Measurements from ENCODE around the gene BTN3A1. TPM values are rescaled to one million over a fixed set of nuclear protein-coding genes. Genes with fewer than 3 reads are reported as not detected.

BTN3A1 gene
- total and polyA plus RNA-seq, 2 of the 13 experiments (the other 11 are each of a cell fraction or from before 2014, with no cell fraction given), result 13.3 to 14.0 TPM

DNA sequence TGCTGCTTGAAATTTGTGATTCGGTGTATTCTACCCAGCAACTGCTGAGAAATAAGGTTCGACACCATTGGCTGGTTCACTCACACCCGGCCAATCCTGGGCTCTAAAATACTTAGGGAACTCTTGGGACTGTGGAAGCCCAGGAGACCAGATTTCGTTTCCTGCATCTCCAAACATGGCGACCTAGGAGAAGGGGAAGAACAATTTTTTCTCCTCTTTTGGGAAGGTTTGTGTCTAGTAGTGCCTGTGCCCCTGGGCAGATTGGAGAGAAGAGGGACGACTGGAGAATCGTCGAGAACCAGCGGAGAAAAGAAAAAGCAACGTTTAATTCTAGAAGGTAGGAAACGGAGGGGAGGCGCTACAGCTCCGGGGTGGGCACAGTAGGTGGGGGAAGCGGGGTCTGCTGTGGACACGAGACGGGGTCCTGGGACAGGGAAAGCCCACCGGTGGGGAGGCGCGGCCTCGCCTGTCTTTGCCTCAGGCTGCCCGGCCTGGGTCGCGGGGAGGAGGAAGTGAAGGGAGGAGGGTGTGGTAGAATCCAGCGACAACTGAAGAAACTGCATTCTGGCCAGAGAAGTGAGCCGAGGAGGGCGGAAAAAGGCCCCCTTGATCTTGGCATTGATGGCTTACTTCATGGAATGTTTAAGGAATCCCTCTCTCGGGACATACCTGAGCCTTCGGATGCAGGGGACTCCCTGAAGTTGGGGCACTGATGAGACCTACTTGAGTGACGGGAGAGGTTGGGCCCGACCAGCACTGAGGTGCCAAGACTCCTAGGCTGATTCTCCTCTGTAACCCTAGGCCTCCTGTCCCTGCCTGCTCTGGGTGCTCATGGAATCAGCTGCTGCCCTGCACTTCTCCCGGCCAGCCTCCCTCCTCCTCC lies 56.0 kb downstream of the BTN3A1 start, which contains the start of gene BTN2A1 (continued):
- TF ChIP-seq PLSCR1 (CRISPR knock-in tag; IDR thresholded peaks at IDR 0.05; ENCODE audit: borderline replicate concordance) (no peak), NR3C1 (CRISPR knock-in tag; IDR thresholded peaks at IDR 0.05) (no peak), SNAPC4 (CRISPR knock-in tag; IDR thresholded peaks at IDR 0.05) (no peak), TAF15 (IDR thresholded peaks at IDR 0.05; ENCODE audit: low read depth, low read length, poor library complexity, severe bottlenecking) (no peak), BRD4 (CRISPR knock-in tag; IDR thresholded peaks at IDR 0.05) (no peak), ZNF589 (CRISPR knock-in tag; conservative IDR thresholded peaks at IDR 0.05) (no peak), RELA (CRISPR knock-in tag; IDR thresholded peaks at IDR 0.05) (no peak), ZFP91 (CRISPR knock-in tag; IDR thresholded peaks at IDR 0.05; ENCODE audit: borderline replicate concordance) (no peak; the same call in 1 of the 2 replicates), MAF1 (CRISPR knock-in tag; IDR thresholded peaks at IDR 0.05; ENCODE audit: borderline replicate concordance) (no peak), ZSCAN22 (CRISPR knock-in tag; IDR thresholded peaks at IDR 0.05) (no peak), TFDP2 (CRISPR knock-in tag; IDR thresholded peaks at IDR 0.05) (no peak), ZNF737 (CRISPR knock-in tag; IDR thresholded peaks at IDR 0.05; ENCODE audit: borderline replicate concordance) (no peak), ZNF644 (CRISPR knock-in tag; IDR thresholded peaks at IDR 0.05; ENCODE audit: low read depth) (no peak), ZNF337 (CRISPR knock-in tag; IDR thresholded peaks at IDR 0.05; ENCODE audit: borderline replicate concordance, low read depth) (no peak), TOE1 (CRISPR knock-in tag; IDR thresholded peaks at IDR 0.05) (no peak), NCOA2 (CRISPR knock-in tag; IDR thresholded peaks at IDR 0.05) (no peak), ZNF431 (CRISPR knock-in tag; IDR thresholded peaks at IDR 0.05; ENCODE audit: borderline replicate concordance, low read depth) (no peak)
- TF ChIP-seq, protein P1, sequence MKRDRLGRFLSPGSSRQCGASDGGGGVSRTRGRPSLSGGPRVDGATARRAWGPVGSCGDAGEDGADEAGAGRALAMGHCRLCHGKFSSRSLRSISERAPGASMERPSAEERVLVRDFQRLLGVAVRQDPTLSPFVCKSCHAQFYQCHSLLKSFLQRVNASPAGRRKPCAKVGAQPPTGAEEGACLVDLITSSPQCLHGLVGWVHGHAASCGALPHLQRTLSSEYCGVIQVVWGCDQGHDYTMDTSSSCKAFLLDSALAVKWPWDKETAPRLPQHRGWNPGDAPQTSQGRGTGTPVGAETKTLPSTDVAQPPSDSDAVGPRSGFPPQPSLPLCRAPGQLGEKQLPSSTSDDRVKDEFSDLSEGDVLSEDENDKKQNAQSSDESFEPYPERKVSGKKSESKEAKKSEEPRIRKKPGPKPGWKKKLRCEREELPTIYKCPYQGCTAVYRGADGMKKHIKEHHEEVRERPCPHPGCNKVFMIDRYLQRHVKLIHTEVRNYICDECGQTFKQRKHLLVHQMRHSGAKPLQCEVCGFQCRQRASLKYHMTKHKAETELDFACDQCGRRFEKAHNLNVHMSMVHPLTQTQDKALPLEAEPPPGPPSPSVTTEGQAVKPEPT (CRISPR knock-in tag; IDR thresholded peaks at IDR 0.05; ENCODE audit: low read depth), result no peak
